Gastrocnemius medialis (tissue), 4 donors: Measurements from ENCODE around the gene LYG1. TPM values are rescaled to one million over a fixed set of nuclear protein-coding genes. Genes with fewer than 3 reads are reported as not detected.

Experiments
- ATAC-seq, 2 donors: fragments of 150-250 bp; one replicate each; pipeline ENCODE4 v1.9.1; 2016
- DNase-seq, 2 donors: peaks; one replicate each; pipeline ENCODE4 v3.0.0-alpha.2; 2019
- H3K27ac ChIP-seq, 4 donors: fragments of 200-600 bp; sonication (generic); 1 replicate in 1 of 4; 2 replicates in 3 of 4; pipeline ENCODE4 v1.5.1; 2016 to 2018; ENCODE audit warnings: mild to moderate bottlenecking in 2 of 4, moderate library complexity in 1 of 4
- H3K27me3 ChIP-seq, 3 donors: fragments of 200-600 bp; sonication (generic) in 2 of 3; 1 replicate in 1 of 3; 2 replicates in 2 of 3; pipeline versions ENCODE4 v1.5.1 to v1.6.0; 2016 to 2019; ENCODE audit warnings: mild to moderate bottlenecking in 1 of 3, moderate library complexity in 1 of 3
- H3K36me3 ChIP-seq, 2 donors: fragments of 200-600 bp; sonication (generic) in 1 of 2; one replicate each; pipeline ENCODE4 v1.5.1; 2017 to 2018
- H3K4me1 ChIP-seq, 2 donors: fragments of 200-600 bp; sonication (generic) in 1 of 2; one replicate each; pipeline ENCODE4 v1.5.1; 2016 to 2017; ENCODE audit warnings: mild to moderate bottlenecking in 2 of 2
- H3K4me3 ChIP-seq, 4 donors: fragments of 200-600 bp; sonication (generic) in 3 of 4; 1 replicate in 1 of 4; 2 replicates in 3 of 4; pipeline ENCODE4 v1.5.1; 2016 to 2019; ENCODE audit warnings: mild to moderate bottlenecking in 2 of 4
- H3K9me3 ChIP-seq, 3 donors: fragments of 200-600 bp; sonication (generic) in 2 of 3; 1 replicate in 1 of 3; 2 replicates in 2 of 3; pipeline ENCODE4 v1.5.1; 2016 to 2019
- CTCF ChIP-seq, 5 experiments: fragments of 450-650 bp in 3 of 5; fragments of 200-600 bp in 2 of 5; sonication (generic) in 2 of 5; IDR thresholded peaks in 4 of 5; conservative IDR thresholded peaks in 1 of 5; 1 replicate in 4 of 5; 2 replicates in 1 of 5; pipeline ENCODE4 v1.5.1; 2016 to 2019; ENCODE audit warnings: antibody characterized with exemption in 5 of 5, mild to moderate bottlenecking in 3 of 5, moderate library complexity in 3 of 5
- POLR2A ChIP-seq, 2 donors: fragments of 450-650 bp; IDR thresholded peaks; one replicate each; pipeline ENCODE4 v1.6.1; 2017; ENCODE audit warnings: antibody characterized with exemption in 2 of 2, mild to moderate bottlenecking in 2 of 2, moderate library complexity in 2 of 2
- in situ Hi-C, 4 donors: fragments of 200-750 bp; cut with MboI; loops; one replicate each; pipeline versions ENCODE4 v1.15.0 to v1.8.0; 2017; ENCODE audit warnings: low sequenced_read_pairs in 4 of 4
- intact Hi-C: fragments of 100-400 bp; cut with DNase I; formaldehyde crosslinking; loops from one replicate; pipeline ENCODE4 v1.15.1; 2023; ENCODE audit warnings: low total_unique reads
- total RNA-seq, 4 donors: library from RNA; depleted of rRNA; stranded (reverse); fragments of >200 nt; gene quantifications; one replicate each; pipeline versions ENCODE4 v1.1.0 to v1.2.3, GENCODE V29; 2016

Gene LYG1
- total RNA-seq, 4 donors from 2014 or later, result 0.67 TPM; not detected in 3

GRCh38 chr2:99342536-99342935, 41.5 kb upstream of the LYG1 start:
- intact Hi-C loops (no loop called here), in situ Hi-C loops (loop anchor here (10.0 to 25.0 kb wide), 5 partner anchors 132 to 158 kb away; partner anchors contain the start of genes MITD1 (in 4 of the 4), MRPL30 (in 4 of the 4) and REV1 (in 1 of the 4))
- no peak overlapping the region for H3K4me3 ChIP-seq
- H3K27ac ChIP-seq, result no peak overlapping the region
- H3K27me3 ChIP-seq, result no peaks in the 10 kb centered on the region
- no peaks in the 10 kb centered on the region for H3K9me3 ChIP-seq
- DNase-seq (no peak), ATAC-seq (no peak)
- H3K4me1 ChIP-seq, result peaks cover 20 to 27% of the 10 kb centered on the region in 2 donors
- no peaks in the 10 kb centered on the region for H3K36me3 ChIP-seq
- TF ChIP-seq POLR2A (IDR thresholded peaks at IDR 0.05) (no peak), CTCF (IDR thresholded peaks at IDR 0.05 in 4 of 5, conservative IDR thresholded peaks at IDR 0.05 in 1 of 5) (no peak)

GRCh38 chr2:99340669-99341236, 39.8 kb upstream of the LYG1 start:
- DNase-seq (no peak), ATAC-seq (no peak)
- intact Hi-C loops, result no loop called here
- Histone ChIP-seq H3K36me3 (no peaks in the 10 kb centered on the region), H3K9me3 (no peaks in the 10 kb centered on the region), H3K4me1 (peaks cover 20 to 27% of the 10 kb centered on the region in 2 donors), H3K27me3 (no peaks in the 10 kb centered on the region), H3K4me3 (no peak overlapping the region), H3K27ac (no peak overlapping the region)
- in situ Hi-C loops, result loop anchor here (10.0 to 25.0 kb wide), 5 partner anchors 134 to 156 kb away; partner anchors contain the start of genes MITD1 (in 4 of the 4), MRPL30 (in 4 of the 4) and REV1 (in 1 of the 4)
- TF ChIP-seq POLR2A (IDR thresholded peaks at IDR 0.05) (no peak), CTCF (IDR thresholded peaks at IDR 0.05 in 4 of 5, conservative IDR thresholded peaks at IDR 0.05 in 1 of 5) (no peak)

GRCh38 chr2:99338029-99338585, 37.1 kb upstream of the LYG1 start:
- in situ Hi-C loops (loop anchor here in 2 of 4 donors (25.0 kb wide), 2 partner anchors 149 to 151 kb away; partner anchors contain the start of genes MITD1 (in 2 of the 2), MRPL30 (in 2 of the 2) and REV1 (in 1 of the 2)), intact Hi-C loops (loop anchor here (5.0 kb wide), 1 partner anchor 49 kb away; no protein-coding TSS in a partner anchor)
- DNase-seq (no peak), ATAC-seq (no peak)
- Histone ChIP-seq H3K27ac (peak overlapping the region; percentile 94 to 98 (median 97)), H3K4me1 (peaks cover 35 to 38% of the 10 kb centered on the region in 2 donors), H3K9me3 (no peaks in the 10 kb centered on the region), H3K36me3 (peaks cover 0 to 1% of the 10 kb centered on the region in 2 donors), H3K27me3 (no peaks in the 10 kb centered on the region), H3K4me3 (peak overlapping the region; percentile 87 to 98 (median 92))
- TF ChIP-seq POLR2A (IDR thresholded peaks at IDR 0.05), result no peak
- no peak for TF ChIP-seq CTCF (IDR thresholded peaks at IDR 0.05 in 4 of 5, conservative IDR thresholded peaks at IDR 0.05 in 1 of 5)

GRCh38 chr2:99337113-99338028, 36.4 kb upstream of the LYG1 start, which contains the start of gene EIF5B:
EIF5B (plus strand) TSS chr2:99337389; CDS start chr2:99337555, 166 bp downstream.
- TF ChIP-seq POLR2A (IDR thresholded peaks at IDR 0.05) (peak; percentile 82 to 85), CTCF (IDR thresholded peaks at IDR 0.05 in 4 of 5, conservative IDR thresholded peaks at IDR 0.05 in 1 of 5) (peak in 4 of 5 experiments; percentile 38 to 69 (median 54))
- peaks cover 35 to 38% of the 10 kb centered on the region in 2 donors for H3K4me1 ChIP-seq

More at GRCh38 chr2:99337113-99338028, 36.4 kb upstream of the LYG1 start, which contains the start of gene EIF5B:
- peak within 1 kb of the TSS; percentile 94 to 98 (median 97) for H3K27ac ChIP-seq
- peaks cover 0 to 9% of the 10 kb centered on the region in 2 donors for H3K36me3 ChIP-seq
- DNase-seq, result peak; percentile 95 to 96
- no peaks in the 10 kb centered on the region for H3K9me3 ChIP-seq
- no peaks in the 10 kb centered on the region for H3K27me3 ChIP-seq
- ATAC-seq, result peak; percentile 77 to 81
- H3K4me3 ChIP-seq, result peak within 1 kb of the TSS; percentile 87 to 98 (median 92)
- in situ Hi-C loops, result loop anchor here in 2 of 4 donors (25.0 kb wide), 2 partner anchors 150 kb away; partner anchors contain the start of genes MITD1 (in 2 of the 2), MRPL30 (in 2 of the 2) and REV1 (in 1 of the 2)
- intact Hi-C loops, result loop anchor here (1.0 to 5.0 kb wide), 4 partner anchors 50 to 1225 kb away; partner anchors contain the start of genes LIPT1, PDCL3, REV1 and TSGA10
